Measurements from ENCODE around the gene ZNF488. TPM values are rescaled to one million over a fixed set of nuclear protein-coding genes. Genes with fewer than 3 reads are reported as not detected.

Gene ZNF488
- total RNA-seq, 1 experiment from 2014 or later, result 11.8 TPM

GRCh38 chr10:47381427-47382379 is 2.4 kb downstream of the ZNF488 start:
- no TSS peak for BruUV-seq (replicated peaks)

GRCh38 chr10:47381103-47381395 is 3.0 kb downstream of the ZNF488 start:
- H3K4me1 ChIP-seq (ENCODE audit: control insufficient read depth, insufficient read depth, low read length), result peaks cover 17% of the 10 kb centered on the region
- DNase-seq (ENCODE audit: low read depth, low spot score) (no peak), ATAC-seq (no peak)
- ChIA-PET POLR2A (no interaction called here), CTCF (no interaction called here)
- intact Hi-C loops (cut with micrococcal nuclease; ENCODE audit: unreplicated experiment), result no loop called here
- no TSS peak for BruUV-seq (replicated peaks)
- H3K9me3 ChIP-seq (ENCODE audit: control insufficient read depth, insufficient read depth, low read depth, low read length), result no peaks in the 10 kb centered on the region
- H3K27ac ChIP-seq (ENCODE audit: low read length), result no peak overlapping the region
- H3K27me3 ChIP-seq (ENCODE audit: control insufficient read depth, insufficient read depth, low read length), result no peaks in the 10 kb centered on the region
- no peak for TF ChIP-seq TCF7L2 (IDR thresholded peaks at IDR 0.05; ENCODE audit: low read depth, low read length)
- TF ChIP-seq SIN3A (IDR thresholded peaks at IDR 0.05; ENCODE audit: borderline replicate concordance, insufficient read depth, low read depth, low read length), result no peak
- TF ChIP-seq, protein P1, sequence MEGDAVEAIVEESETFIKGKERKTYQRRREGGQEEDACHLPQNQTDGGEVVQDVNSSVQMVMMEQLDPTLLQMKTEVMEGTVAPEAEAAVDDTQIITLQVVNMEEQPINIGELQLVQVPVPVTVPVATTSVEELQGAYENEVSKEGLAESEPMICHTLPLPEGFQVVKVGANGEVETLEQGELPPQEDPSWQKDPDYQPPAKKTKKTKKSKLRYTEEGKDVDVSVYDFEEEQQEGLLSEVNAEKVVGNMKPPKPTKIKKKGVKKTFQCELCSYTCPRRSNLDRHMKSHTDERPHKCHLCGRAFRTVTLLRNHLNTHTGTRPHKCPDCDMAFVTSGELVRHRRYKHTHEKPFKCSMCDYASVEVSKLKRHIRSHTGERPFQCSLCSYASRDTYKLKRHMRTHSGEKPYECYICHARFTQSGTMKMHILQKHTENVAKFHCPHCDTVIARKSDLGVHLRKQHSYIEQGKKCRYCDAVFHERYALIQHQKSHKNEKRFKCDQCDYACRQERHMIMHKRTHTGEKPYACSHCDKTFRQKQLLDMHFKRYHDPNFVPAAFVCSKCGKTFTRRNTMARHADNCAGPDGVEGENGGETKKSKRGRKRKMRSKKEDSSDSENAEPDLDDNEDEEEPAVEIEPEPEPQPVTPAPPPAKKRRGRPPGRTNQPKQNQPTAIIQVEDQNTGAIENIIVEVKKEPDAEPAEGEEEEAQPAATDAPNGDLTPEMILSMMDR (IDR thresholded peaks at IDR 0.05), result no peak
- TF ChIP-seq REST (IDR thresholded peaks at IDR 0.05; ENCODE audit: insufficient read depth in 1 of 2, low read depth in 2 of 2, low read length in 1 of 2), result no peak
- no peak for TF ChIP-seq POLR2AphosphoS5 (IDR thresholded peaks at IDR 0.05; ENCODE audit: low read depth, low read length)
- no peak overlapping the region for H3K4me3 ChIP-seq (ENCODE audit: low read depth in 2 of 2, low read length in 2 of 2)
- in situ Hi-C loops (cut with HindIII; ENCODE audit: low pct_unique_long_range_greater_than_20kb, low sequenced_read_pairs), result no loop called here
- no peaks in the 10 kb centered on the region for H3K36me3 ChIP-seq (ENCODE audit: control insufficient read depth, insufficient read depth, low read length)

More at GRCh38 chr10:47381427-47382379, 2.4 kb downstream of the ZNF488 start:
- Histone ChIP-seq H3K36me3 (ENCODE audit: control insufficient read depth, insufficient read depth, low read length) (no peaks in the 10 kb centered on the region), H3K27ac (ENCODE audit: low read length) (no peak overlapping the region; the same call in 1 of the 2 replicates), H3K27me3 (ENCODE audit: control insufficient read depth, insufficient read depth, low read length) (no peaks in the 10 kb centered on the region), H3K4me1 (ENCODE audit: control insufficient read depth, insufficient read depth, low read length) (peaks cover 17% of the 10 kb centered on the region), H3K4me3 (ENCODE audit: low read depth in 2 of 2, low read length in 2 of 2) (no peak overlapping the region), H3K9me3 (ENCODE audit: control insufficient read depth, insufficient read depth, low read depth, low read length) (no peaks in the 10 kb centered on the region)
- in situ Hi-C loops (cut with HindIII; ENCODE audit: low pct_unique_long_range_greater_than_20kb, low sequenced_read_pairs), result no loop called here
- DNase-seq (ENCODE audit: low read depth, low spot score), result no peak
- intact Hi-C loops (cut with micrococcal nuclease; ENCODE audit: unreplicated experiment), result no loop called here
- CTCF ChIA-PET, result no interaction called here
- TF ChIP-seq TCF7L2 (IDR thresholded peaks at IDR 0.05; ENCODE audit: low read depth, low read length) (no peak), SIN3A (IDR thresholded peaks at IDR 0.05; ENCODE audit: borderline replicate concordance, insufficient read depth, low read depth, low read length) (no peak), REST (IDR thresholded peaks at IDR 0.05; ENCODE audit: insufficient read depth in 1 of 2, low read depth in 2 of 2, low read length in 1 of 2) (no peak), POLR2AphosphoS5 (IDR thresholded peaks at IDR 0.05; ENCODE audit: low read depth, low read length) (no peak)
- TF ChIP-seq, protein P1 (IDR thresholded peaks at IDR 0.05), result no peak
- POLR2A ChIA-PET, result no interaction called here
- ATAC-seq, result no peak
